ENCODE measurements around the gene PARP15.
"Not testable (repeated sequence)": the region's sequence is repeated elsewhere in the genome, so short reads cannot be mapped to it uniquely, and the experiment has no call there.

Gene PARP15

GRCh38 chr3:122620399-122620798 is 42.9 kb downstream of the PARP15 start:
- no peak for DNase-seq

- no peak for DNase-seq
Measured at GRCh38 chr3:122621112-122621511, 43.7 kb downstream of the PARP15 start.

GRCh38 chr3:122623031-122623829 is 45.8 kb downstream of the PARP15 start:
- no peak for DNase-seq

- no peak for DNase-seq
Measured at GRCh38 chr3:122626515-122627180, 49.2 kb downstream of the PARP15 start.

GRCh38 chr3:122627301-122627700 is 49.9 kb downstream of the PARP15 start:
- DNase-seq: peak; percentile 18 to 78

GRCh38 chr3:122628567-122628966 is 51.1 kb downstream of the PARP15 start:
- no peak for DNase-seq

GRCh38 chr3:122629763-122630162 is 52.3 kb downstream of the PARP15 start:
- DNase-seq: no peak

GRCh38 chr3:122635789-122636188 is 58.3 kb downstream of the PARP15 start:
- no peak for DNase-seq

- no peak for DNase-seq
Measured at GRCh38 chr3:122636697-122637096, 59.2 kb downstream of the PARP15 start.

- DNase-seq: no peak
Measured at GRCh38 chr3:122640437-122640999, 63.1 kb downstream of the PARP15 start.

- DNase-seq: no peak
Measured at GRCh38 chr3:122642935-122643334, 65.5 kb downstream of the PARP15 start.

GRCh38 chr3:122646146-122646988 is 68.9 kb downstream of the PARP15 start:
- no peak for DNase-seq

- not testable (repeated sequence) for DNase-seq
Measured at GRCh38 chr3:122651233-122651907, 73.9 kb downstream of the PARP15 start.

- DNase-seq: not testable (repeated sequence)
Measured at GRCh38 chr3:122651962-122652361, 74.5 kb downstream of the PARP15 start.

GRCh38 chr3:122658336-122658735 is 80.9 kb downstream of the PARP15 start:
- DNase-seq: not testable (repeated sequence)

- no peak for DNase-seq
Measured at GRCh38 chr3:122660297-122660974, 83.0 kb downstream of the PARP15 start.

- DNase-seq: no peak
Measured at GRCh38 chr3:122661633-122662032, 84.2 kb downstream of the PARP15 start.

GRCh38 chr3:122662505-122662904 is 85.1 kb downstream of the PARP15 start:
- no peak for DNase-seq

GRCh38 chr3:122665226-122665786 is 87.9 kb downstream of the PARP15 start:
- peak; percentile 98 to 99 for DNase-seq

GRCh38 chr3:122665881-122666280 is 88.4 kb downstream of the PARP15 start:
- peak in 1 of 2 experiments; percentile 82 for DNase-seq

GRCh38 chr3:122668930-122669730 is 91.7 kb downstream of the PARP15 start:
- no peak for DNase-seq
